ENCODE results near the gene ABCA6.

ABCA6 gene

DNA sequence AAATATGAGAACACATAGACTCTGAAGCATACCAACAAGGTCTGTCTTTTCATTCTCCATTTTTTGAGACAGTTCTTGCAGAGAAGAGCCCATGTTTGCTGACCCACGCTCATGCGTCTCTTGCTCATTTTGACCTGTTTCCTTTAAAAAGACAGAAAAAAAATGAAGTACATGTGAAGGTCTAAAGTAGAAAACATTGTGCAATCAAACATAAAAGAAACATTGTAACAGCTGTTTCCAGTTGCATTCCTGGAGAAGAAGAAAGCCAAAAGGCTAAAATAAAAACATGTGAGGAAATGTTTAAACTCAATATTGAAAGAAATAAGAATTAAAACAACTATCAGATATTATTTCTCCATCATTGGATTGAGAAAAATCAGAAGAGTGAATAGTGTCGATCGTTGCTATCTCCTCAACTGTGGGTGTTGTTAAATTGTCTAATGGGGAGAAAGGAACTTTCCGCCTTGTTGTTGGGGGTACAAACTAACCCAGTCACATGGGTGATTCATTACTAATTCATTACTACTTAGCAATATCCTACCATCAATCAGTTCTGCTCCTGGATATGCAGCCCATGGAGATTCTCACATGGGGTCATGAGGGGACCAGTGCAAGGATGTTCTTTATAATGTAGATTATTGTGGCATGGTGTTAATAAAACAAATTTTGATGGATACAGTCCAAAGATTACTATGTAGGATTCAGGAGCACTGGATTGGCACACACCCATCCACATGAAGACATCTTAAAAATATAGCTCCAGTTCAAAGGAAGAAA, 90.5 kb downstream of the ABCA6 start:
- Histone ChIP-seq H3K4me1 (ENCODE audit: control insufficient read depth, insufficient read depth, low read length) (no peaks in the 10 kb centered on the region), H3K36me3 (ENCODE audit: control insufficient read depth in 2 of 2, insufficient read depth in 1 of 2, low read length in 2 of 2) (no peaks in the 10 kb centered on the region), H3K4me3 (ENCODE audit: low read depth, low read length) (no peak overlapping the region), H3K27ac (ENCODE audit: extremely low read depth, low read depth, low read length) (no peak overlapping the region), H3K9me3 (ENCODE audit: control insufficient read depth, insufficient read depth, low read depth, low read length) (no peaks in the 10 kb centered on the region)
- CTCF ChIA-PET: interaction anchor here (0.6 to 2.0 kb wide), 2 partner anchors 9 to 187 kb away, joined by 3 to 4 read pairs; partner anchors contain the start of gene ABCA9
- POLR2A ChIA-PET: no interaction called here
- TF ChIP-seq, protein P1, sequence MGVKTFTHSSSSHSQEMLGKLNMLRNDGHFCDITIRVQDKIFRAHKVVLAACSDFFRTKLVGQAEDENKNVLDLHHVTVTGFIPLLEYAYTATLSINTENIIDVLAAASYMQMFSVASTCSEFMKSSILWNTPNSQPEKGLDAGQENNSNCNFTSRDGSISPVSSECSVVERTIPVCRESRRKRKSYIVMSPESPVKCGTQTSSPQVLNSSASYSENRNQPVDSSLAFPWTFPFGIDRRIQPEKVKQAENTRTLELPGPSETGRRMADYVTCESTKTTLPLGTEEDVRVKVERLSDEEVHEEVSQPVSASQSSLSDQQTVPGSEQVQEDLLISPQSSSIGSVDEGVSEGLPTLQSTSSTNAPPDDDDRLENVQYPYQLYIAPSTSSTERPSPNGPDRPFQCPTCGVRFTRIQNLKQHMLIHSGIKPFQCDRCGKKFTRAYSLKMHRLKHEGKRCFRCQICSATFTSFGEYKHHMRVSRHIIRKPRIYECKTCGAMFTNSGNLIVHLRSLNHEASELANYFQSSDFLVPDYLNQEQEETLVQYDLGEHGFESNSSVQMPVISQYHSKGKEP (tag by site-specific recombination; IDR thresholded peaks at IDR 0.05): no peak
- TF ChIP-seq ZXDB (tag by site-specific recombination; IDR thresholded peaks at IDR 0.05) (no peak), ZNF624 (tag by site-specific recombination; IDR thresholded peaks at IDR 0.05) (no peak), ZSCAN23 (tag by site-specific recombination; IDR thresholded peaks at IDR 0.05) (no peak), ZNF391 (tag by site-specific recombination; IDR thresholded peaks at IDR 0.05; ENCODE audit: borderline replicate concordance, low read depth) (no peak), SCRT1 (tag by site-specific recombination; IDR thresholded peaks at IDR 0.05; ENCODE audit: borderline replicate concordance) (no peak), ZNF777 (tag by site-specific recombination; IDR thresholded peaks at IDR 0.05; ENCODE audit: borderline replicate concordance) (no peak), GLI4 (tag by site-specific recombination; IDR thresholded peaks at IDR 0.05) (no peak), SETDB1 (IDR thresholded peaks at IDR 0.05; ENCODE audit: insufficient read length, low read length) (no peak), ZFP69B (tag by site-specific recombination; IDR thresholded peaks at IDR 0.05) (no peak), MYNN (tag by site-specific recombination; IDR thresholded peaks at IDR 0.05; ENCODE audit: borderline replicate concordance) (no peak), ZNF692 (tag by site-specific recombination; IDR thresholded peaks at IDR 0.05) (no peak), ZNF645 (tag by site-specific recombination; IDR thresholded peaks at IDR 0.05) (no peak)
- TF ChIP-seq, protein P2, sequence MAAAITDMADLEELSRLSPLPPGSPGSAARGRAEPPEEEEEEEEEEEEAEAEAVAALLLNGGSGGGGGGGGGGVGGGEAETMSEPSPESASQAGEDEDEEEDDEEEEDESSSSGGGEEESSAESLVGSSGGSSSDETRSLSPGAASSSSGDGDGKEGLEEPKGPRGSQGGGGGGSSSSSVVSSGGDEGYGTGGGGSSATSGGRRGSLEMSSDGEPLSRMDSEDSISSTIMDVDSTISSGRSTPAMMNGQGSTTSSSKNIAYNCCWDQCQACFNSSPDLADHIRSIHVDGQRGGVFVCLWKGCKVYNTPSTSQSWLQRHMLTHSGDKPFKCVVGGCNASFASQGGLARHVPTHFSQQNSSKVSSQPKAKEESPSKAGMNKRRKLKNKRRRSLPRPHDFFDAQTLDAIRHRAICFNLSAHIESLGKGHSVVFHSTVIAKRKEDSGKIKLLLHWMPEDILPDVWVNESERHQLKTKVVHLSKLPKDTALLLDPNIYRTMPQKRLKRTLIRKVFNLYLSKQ (tag by site-specific recombination; IDR thresholded peaks at IDR 0.05; ENCODE audit: borderline replicate concordance): no peak
- TF ChIP-seq, protein P3, sequence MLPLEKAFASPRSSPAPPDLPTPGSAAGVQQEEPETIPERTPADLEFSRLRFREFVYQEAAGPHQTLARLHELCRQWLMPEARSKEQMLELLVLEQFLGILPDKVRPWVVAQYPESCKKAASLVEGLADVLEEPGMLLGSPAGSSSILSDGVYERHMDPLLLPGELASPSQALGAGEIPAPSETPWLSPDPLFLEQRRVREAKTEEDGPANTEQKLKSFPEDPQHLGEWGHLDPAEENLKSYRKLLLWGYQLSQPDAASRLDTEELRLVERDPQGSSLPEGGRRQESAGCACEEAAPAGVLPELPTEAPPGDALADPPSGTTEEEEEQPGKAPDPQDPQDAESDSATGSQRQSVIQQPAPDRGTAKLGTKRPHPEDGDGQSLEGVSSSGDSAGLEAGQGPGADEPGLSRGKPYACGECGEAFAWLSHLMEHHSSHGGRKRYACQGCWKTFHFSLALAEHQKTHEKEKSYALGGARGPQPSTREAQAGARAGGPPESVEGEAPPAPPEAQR (tag by site-specific recombination; IDR thresholded peaks at IDR 0.05): no peak

DNA sequence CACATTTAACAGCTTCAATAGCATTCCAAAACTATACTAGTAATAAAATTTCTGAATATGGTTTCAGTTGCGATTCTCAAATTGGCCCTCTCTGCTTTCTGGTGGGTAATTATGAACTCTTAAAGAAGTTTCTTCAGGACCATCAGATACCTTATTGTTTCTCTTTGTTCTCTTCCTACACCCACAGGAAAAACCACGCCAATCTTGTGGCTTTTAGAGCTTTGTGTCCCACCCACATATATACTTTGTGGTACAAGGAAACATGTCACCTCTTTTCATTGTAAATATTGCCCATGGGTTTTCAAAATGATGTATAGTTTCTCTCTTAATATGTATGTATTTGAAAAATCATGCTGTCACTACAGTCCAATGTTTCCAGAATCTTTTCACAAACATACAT, 93.1 kb downstream of the ABCA6 start:
- H3K4me1 ChIP-seq (ENCODE audit: control insufficient read depth, insufficient read depth, low read length): no peaks in the 10 kb centered on the region
- H3K9me3 ChIP-seq (ENCODE audit: control insufficient read depth, insufficient read depth, low read depth, low read length): no peaks in the 10 kb centered on the region
- POLR2A ChIA-PET: no interaction called here
- no peaks in the 10 kb centered on the region for H3K36me3 ChIP-seq (ENCODE audit: control insufficient read depth in 2 of 2, insufficient read depth in 1 of 2, low read length in 2 of 2)
- H3K4me3 ChIP-seq (ENCODE audit: low read depth, low read length): no peak overlapping the region
- CTCF ChIA-PET: no interaction called here
- H3K27ac ChIP-seq (ENCODE audit: extremely low read depth, low read depth, low read length): no peak overlapping the region
- TF ChIP-seq ZNF571 (tag by site-specific recombination; IDR thresholded peaks at IDR 0.05) (no peak), ZNF548 (tag by site-specific recombination; IDR thresholded peaks at IDR 0.05) (no peak), ATF2 (tag by site-specific recombination; IDR thresholded peaks at IDR 0.05; ENCODE audit: low read depth) (no peak), ZNF157 (tag by site-specific recombination; IDR thresholded peaks at IDR 0.05) (no peak), PBX3 (CRISPR knock-in tag; IDR thresholded peaks at IDR 0.05) (no peak), HIC1 (tag by site-specific recombination; IDR thresholded peaks at IDR 0.05) (no peak), SETDB1 (IDR thresholded peaks at IDR 0.05; ENCODE audit: insufficient read length, low read length) (no peak), ZNF701 (tag by site-specific recombination; IDR thresholded peaks at IDR 0.05) (no peak)
